ENCODE measurements around the gene OR51V1.
"Not testable (repeated sequence)": the region's sequence is repeated elsewhere in the genome, so short reads cannot be mapped to it uniquely, and the experiment has no call there.

Gene OR51V1

DNA sequence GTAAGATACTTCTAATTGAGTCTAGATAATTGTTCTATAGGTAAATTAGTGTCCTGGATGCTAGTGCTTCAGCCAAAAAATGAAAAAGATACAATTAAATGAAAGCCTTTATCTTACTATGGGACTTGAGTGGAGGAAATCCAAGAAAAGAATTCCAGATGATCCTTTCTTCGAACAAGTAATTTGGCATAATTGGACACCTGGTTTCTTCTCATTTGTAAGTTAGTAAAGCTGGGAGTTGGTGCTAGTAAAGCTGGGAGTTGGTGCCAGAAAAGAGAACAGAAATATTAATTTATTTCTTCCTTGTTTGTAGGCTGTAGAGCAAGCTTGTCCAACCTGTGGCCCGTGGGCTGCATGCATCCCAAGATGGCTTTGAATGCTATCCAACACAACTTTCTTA lies 12.3 kb downstream of the OR51V1 start:
- TF ChIP-seq CTCF (IDR thresholded peaks at IDR 0.05; ENCODE audit: extremely low read depth, insufficient read depth, missing control alignments): no peak
- no peak for DNase-seq (ENCODE audit: low spot score)
- in situ Hi-C loops (cut with MboI; ENCODE audit: low pct_unique_long_range_greater_than_20kb, low sequenced_read_pairs, unreplicated experiment): no loop called here

DNA sequence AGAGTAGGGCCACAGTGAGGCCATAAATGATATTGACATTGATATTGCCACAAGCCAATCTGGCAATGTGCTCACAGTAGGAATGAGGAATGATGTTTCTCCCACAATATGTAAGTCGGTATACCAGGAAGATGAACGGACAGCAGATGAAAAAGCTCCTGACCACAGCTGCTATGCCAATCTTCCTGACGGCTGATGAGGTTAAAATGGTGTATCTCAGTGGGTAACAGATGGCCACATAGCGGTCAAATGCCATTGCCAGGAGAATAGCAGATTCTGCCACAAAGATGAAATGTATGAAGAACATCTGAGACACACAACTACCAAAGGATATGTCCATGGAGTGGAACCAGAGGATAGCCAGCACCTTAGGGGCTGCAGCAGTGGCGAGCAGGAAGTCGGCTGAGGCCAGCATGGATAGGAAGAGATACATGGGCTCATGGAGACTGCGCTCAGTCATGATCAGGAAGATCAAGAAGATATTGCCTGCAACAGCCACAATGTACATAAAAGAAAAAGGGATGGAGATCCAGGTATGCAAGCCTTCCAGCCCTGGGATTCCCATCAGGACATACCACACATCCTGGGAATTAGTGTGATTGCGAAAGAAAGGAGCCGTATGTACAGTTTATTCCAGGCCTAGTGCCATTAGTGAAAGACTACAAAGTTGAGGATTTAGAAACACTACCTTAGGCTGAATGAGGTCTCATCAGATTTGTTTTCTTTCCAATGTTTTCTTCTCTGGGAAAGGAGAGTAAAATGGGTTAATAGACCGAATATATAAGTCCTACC lies 22.2 kb downstream of the OR51V1 start:
- no peak for DNase-seq (ENCODE audit: low spot score)
- in situ Hi-C loops (cut with MboI; ENCODE audit: low pct_unique_long_range_greater_than_20kb, low sequenced_read_pairs, unreplicated experiment): no loop called here
- no peak for TF ChIP-seq CTCF (IDR thresholded peaks at IDR 0.05; ENCODE audit: extremely low read depth, insufficient read depth, missing control alignments)

DNA sequence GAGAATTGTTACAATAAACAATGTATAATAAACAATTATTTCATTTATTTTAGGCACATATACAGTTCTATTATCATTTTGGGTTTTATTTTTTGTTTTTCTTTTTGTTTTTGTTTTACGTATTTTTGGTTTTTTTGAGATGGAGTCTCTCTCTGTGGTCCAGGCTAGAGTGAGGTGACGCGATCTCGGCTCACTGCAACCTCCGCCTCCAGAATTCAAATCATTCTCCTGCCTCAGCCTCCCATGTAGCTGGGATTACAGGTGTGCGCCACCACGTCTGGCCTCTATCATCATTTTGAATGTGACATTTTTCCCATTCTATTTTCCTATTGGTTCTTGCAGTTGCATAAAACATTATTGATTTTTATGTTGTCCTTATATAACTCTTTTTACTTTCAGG lies 25.5 kb downstream of the OR51V1 start:
- in situ Hi-C loops (cut with MboI; ENCODE audit: low pct_unique_long_range_greater_than_20kb, low sequenced_read_pairs, unreplicated experiment): no loop called here
- TF ChIP-seq CTCF (IDR thresholded peaks at IDR 0.05; ENCODE audit: extremely low read depth, insufficient read depth, missing control alignments): no peak
- no peak for DNase-seq (ENCODE audit: low spot score)

DNA sequence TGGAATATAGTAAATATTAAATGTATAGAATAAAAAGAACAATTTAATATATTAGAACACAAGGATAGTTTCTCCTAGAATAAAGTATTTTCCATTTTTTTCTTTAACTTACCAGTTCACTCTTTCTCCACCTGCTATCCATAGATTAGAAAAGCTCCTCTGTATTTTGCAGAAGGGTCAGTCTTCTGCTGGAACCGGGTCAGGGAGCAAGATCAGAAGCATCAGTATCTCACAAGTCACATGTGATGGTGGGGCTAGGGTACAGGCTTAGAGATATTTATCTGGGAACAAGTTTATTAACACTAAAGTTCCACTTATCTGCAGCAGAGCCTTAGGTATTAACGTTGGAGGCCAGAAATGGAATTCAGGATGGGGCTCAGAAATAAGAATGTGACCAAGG lies 28.6 kb downstream of the OR51V1 start:
- no peak for TF ChIP-seq CTCF (IDR thresholded peaks at IDR 0.05; ENCODE audit: extremely low read depth, insufficient read depth, missing control alignments)
- in situ Hi-C loops (cut with MboI; ENCODE audit: low pct_unique_long_range_greater_than_20kb, low sequenced_read_pairs, unreplicated experiment): no loop called here
- DNase-seq (ENCODE audit: low spot score): no peak

- DNase-seq (ENCODE audit: low spot score); in situ Hi-C loops (cut with MboI; ENCODE audit: low pct_unique_long_range_greater_than_20kb, low sequenced_read_pairs, unreplicated experiment): not testable (repeated sequence)
Measured at GRCh38 chr11:5165898-5166297, 34.6 kb downstream of the OR51V1 start.

DNA sequence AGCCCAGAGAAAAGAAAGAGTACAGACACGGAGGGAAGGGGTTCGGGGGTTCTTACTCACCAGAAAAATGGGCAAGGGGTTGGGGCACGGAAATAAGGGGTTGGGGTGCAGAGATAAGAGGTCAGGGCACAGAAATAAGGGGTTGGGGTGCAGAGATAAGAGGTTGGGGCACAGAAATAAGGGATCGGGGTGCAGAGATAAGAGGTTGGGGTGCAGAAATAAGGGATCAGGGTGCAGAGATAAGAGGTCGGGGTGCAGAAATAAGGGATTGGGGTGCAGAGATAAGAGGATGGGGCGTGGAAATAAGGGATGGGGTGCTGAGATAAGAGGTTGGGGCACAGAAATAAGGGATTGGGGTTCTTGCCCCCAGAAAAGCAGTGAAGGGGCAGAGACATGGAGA lies 35.7 kb downstream of the OR51V1 start:
- in situ Hi-C loops (cut with MboI; ENCODE audit: low pct_unique_long_range_greater_than_20kb, low sequenced_read_pairs, unreplicated experiment); DNase-seq (ENCODE audit: low spot score): not testable (repeated sequence)

DNA sequence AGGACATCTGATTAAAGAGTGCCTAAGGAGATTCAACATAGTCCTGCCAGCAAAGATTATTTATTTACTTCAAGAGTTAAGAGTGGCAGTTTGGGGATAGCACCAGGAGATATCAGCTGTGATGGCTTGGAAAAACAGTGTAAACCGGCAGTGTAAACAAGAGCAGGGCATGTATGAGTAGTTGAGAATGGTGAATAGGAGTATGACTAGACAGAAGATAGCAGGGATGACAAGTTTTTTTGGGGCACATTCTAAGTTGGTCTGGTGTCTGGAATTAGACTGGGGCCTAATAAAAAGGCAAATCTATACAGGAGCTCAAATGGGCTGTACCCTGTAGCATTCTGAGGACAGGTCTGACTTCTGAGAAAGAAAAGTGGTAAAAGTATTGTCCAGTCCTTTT lies 39.4 kb downstream of the OR51V1 start:
- in situ Hi-C loops (cut with MboI; ENCODE audit: low pct_unique_long_range_greater_than_20kb, low sequenced_read_pairs, unreplicated experiment); DNase-seq (ENCODE audit: low spot score): not testable (repeated sequence)

- DNase-seq (ENCODE audit: low spot score); in situ Hi-C loops (cut with MboI; ENCODE audit: low pct_unique_long_range_greater_than_20kb, low sequenced_read_pairs, unreplicated experiment): not testable (repeated sequence)
Measured at GRCh38 chr11:5160217-5160616, 40.3 kb downstream of the OR51V1 start.

- TF ChIP-seq CTCF (IDR thresholded peaks at IDR 0.05; ENCODE audit: extremely low read depth, insufficient read depth, missing control alignments): no peak
- DNase-seq (ENCODE audit: low spot score): no peak
- in situ Hi-C loops (cut with MboI; ENCODE audit: low pct_unique_long_range_greater_than_20kb, low sequenced_read_pairs, unreplicated experiment): no loop called here
Measured at GRCh38 chr11:5159806-5160205, 40.7 kb downstream of the OR51V1 start.

Measured in GM13977 (cell line).